HEK293T (cell line): ENCODE measurements around the gene TM9SF4.

Experiments used
- CTCF ChIA-PET: fragments of 350-600 bp; formaldehyde crosslinking; extraction: SDS; loops from one replicate; lab custom pipeline; 2021; ENCODE audit warnings: antibody characterized with exemption, inconsistent platforms; lab: Yijun Ruan, JAX
- POLR2A ChIA-PET: fragments of 350-600 bp; formaldehyde crosslinking; extraction: SDS; loops from one replicate; lab custom pipeline; 2020; ENCODE audit warnings: antibody characterized with exemption, inconsistent platforms; lab: Yijun Ruan, JAX
- DNase-seq: peaks from one replicate; pipeline ENCODE4 v3.0.0; 2012; ENCODE audit warnings: mixed read lengths; ENCODE audit errors: extremely low spot score
- ARNT ChIP-seq: fragments of 450-650 bp; IDR thresholded peaks from 2 replicates; pipeline ENCODE4 v1.6.1; 2017; ENCODE audit warnings: mild to moderate bottlenecking
- BHLHE40 ChIP-seq: fragments of 450-650 bp; IDR thresholded peaks from 2 replicates; pipeline ENCODE4 v1.6.1; 2016; ENCODE audit warnings: mild to moderate bottlenecking, moderate library complexity, borderline replicate concordance
- CTBP1 ChIP-seq: fragments of 450-650 bp; IDR thresholded peaks from 2 replicates; pipeline ENCODE4 v1.6.1; 2016; ENCODE audit warnings: borderline replicate concordance
- ELF4 ChIP-seq: fragments of 450-650 bp; IDR thresholded peaks from 2 replicates; pipeline ENCODE4 v1.6.1; 2017; ENCODE audit warnings: antibody characterized with exemption
- FOXA1 ChIP-seq: fragments of 450-650 bp; IDR thresholded peaks from 2 replicates; pipeline ENCODE4 v1.6.1; 2016; ENCODE audit warnings: mild to moderate bottlenecking
- FOXK2 ChIP-seq: fragments of 450-650 bp; IDR thresholded peaks from 2 replicates; pipeline ENCODE4 v1.6.1; 2016; ENCODE audit warnings: mild to moderate bottlenecking
- FOXM1 ChIP-seq: fragments of 450-650 bp; IDR thresholded peaks from 2 replicates; pipeline ENCODE4 v1.6.1; 2017; ENCODE audit warnings: mild to moderate bottlenecking, borderline replicate concordance
- HDGF ChIP-seq: fragments of 450-650 bp; IDR thresholded peaks from 2 replicates; pipeline ENCODE4 v1.6.1; 2017; ENCODE audit warnings: antibody characterized with exemption, borderline replicate concordance
- L3MBTL2 ChIP-seq: fragments of 450-650 bp; conservative IDR thresholded peaks from 2 replicates; pipeline ENCODE4 v1.6.1; 2016; ENCODE audit warnings: mild to moderate bottlenecking
- LEF1 ChIP-seq: fragments of 450-650 bp; IDR thresholded peaks from 2 replicates; pipeline ENCODE4 v1.6.1; 2017; ENCODE audit warnings: mild to moderate bottlenecking, borderline replicate concordance
- NFRKB ChIP-seq: fragments of 450-650 bp; IDR thresholded peaks from 2 replicates; pipeline ENCODE4 v1.6.1; 2016; ENCODE audit warnings: mild to moderate bottlenecking, moderate library complexity
- SP1 ChIP-seq: fragments of 450-650 bp; IDR thresholded peaks from 2 replicates; pipeline ENCODE4 v1.6.1; 2017
- SUZ12 ChIP-seq: fragments of 450-650 bp; IDR thresholded peaks from 2 replicates; pipeline ENCODE4 v1.6.1; 2016; ENCODE audit warnings: mild to moderate bottlenecking
- TARDBP ChIP-seq: fragments of 450-650 bp; IDR thresholded peaks from 2 replicates; pipeline ENCODE4 v1.6.1; 2016
- ZNF384 ChIP-seq: fragments of 450-650 bp; IDR thresholded peaks from 2 replicates; pipeline ENCODE4 v1.6.1; 2016
- TF ChIP-seq, protein P1 (sequence below): fragments of 450-650 bp; IDR thresholded peaks from 2 replicates; pipeline ENCODE4 v1.6.1; 2016

TM9SF4 gene

DNA sequence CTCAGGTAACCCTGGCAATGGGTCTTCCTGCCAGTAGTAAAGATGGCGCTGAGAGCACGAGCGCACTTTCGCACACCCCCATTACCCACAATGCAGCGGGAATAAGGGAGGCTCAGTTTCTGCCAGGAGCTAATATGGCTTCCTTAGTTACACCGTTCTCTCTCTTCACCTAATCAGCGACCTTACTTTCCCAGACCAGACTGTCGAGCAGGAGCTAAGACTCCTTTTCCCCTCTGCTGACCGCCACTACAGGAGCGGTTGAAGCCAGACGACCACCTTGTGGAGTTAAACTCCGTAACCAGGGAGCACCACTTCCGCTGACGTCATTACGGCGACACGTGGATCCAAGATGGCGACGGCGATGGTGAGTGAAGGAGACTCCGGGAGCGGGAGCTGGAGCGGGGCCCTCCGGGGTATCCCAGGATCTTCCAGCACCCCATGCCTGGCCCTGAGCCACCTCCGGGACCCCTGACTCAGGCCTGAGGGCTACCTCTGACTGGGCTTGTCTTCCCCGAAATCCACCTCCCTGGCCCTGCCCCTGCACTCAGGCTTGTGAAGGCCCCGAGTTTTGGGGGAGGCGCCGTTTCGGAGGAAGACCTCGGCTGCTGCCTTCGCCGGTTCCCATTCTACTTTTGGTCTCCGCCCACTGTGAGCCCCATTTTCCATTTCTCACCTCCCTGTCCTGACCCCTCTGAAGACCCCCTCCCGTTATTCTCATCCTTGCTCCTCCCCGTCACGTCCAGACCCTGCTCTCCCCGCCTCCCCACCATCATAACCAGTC lies at the start of gene TM9SF4:
Gene TM9SF4 (plus strand): TSS at position 323 of the 781 bp plus-strand sequence. CDS start 27 bp downstream, at position 350.
- TF ChIP-seq, protein P1, sequence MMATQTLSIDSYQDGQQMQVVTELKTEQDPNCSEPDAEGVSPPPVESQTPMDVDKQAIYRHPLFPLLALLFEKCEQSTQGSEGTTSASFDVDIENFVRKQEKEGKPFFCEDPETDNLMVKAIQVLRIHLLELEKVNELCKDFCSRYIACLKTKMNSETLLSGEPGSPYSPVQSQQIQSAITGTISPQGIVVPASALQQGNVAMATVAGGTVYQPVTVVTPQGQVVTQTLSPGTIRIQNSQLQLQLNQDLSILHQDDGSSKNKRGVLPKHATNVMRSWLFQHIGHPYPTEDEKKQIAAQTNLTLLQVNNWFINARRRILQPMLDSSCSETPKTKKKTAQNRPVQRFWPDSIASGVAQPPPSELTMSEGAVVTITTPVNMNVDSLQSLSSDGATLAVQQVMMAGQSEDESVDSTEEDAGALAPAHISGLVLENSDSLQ: no peak
- TF ChIP-seq LEF1 (peak; percentile 59; the same call in 1 of the 2 replicates), HDGF (no peak), NFRKB (peak; percentile 96), FOXK2 (no peak), SP1 (no peak), TARDBP (no peak), BHLHE40 (no peak), ELF4 (peak; percentile 95), FOXA1 (no peak), ZNF384 (no peak), FOXM1 (no peak), SUZ12 (peak; percentile 55; the same call in 1 of the 2 replicates), L3MBTL2 (peak; percentile 89), CTBP1 (no peak), ARNT (peak; percentile 46; the same call in 1 of the 2 replicates)
- POLR2A ChIA-PET: interaction anchor here (0.8 to 1.1 kb wide), 6 partner anchors 9 to 240 kb away, joined by 3 to 4 read pairs (median 3); no protein-coding TSS in a partner anchor
- DNase-seq: peak; percentile 89
- CTCF ChIA-PET: interaction anchor here (0.9 to 1.5 kb wide), 2 partner anchors 18 kb away, joined by 3 to 4 read pairs; no protein-coding TSS in a partner anchor

DNA sequence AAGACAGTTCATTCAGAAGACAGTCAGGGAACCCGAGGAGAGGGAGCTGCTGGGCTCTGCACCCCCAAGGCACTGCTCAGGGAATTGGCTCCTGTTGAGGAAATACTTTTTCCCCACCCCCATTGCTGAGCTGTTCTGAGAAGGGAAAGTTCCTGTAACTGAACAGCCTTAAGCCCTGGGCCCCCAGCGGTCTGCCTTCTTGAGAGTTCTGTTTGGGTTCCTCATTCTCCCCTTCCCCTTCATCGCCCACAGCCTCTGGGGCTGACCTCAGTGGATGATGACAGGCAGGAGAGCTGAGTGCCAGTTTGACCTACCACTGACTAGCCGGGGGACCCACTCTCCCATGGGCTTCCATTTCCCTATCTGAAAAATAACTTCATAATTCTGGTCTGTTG lies 46.7 kb upstream of the TM9SF4 start:
- TF ChIP-seq TARDBP: no peak
- no peak for TF ChIP-seq ZNF384
- no peak for TF ChIP-seq FOXK2
- TF ChIP-seq L3MBTL2: no peak
- no peak for TF ChIP-seq SP1
- no peak for TF ChIP-seq SUZ12
- TF ChIP-seq HDGF: no peak
- TF ChIP-seq ELF4: no peak
- TF ChIP-seq FOXA1: no peak
- TF ChIP-seq BHLHE40: no peak
- POLR2A ChIA-PET: interaction anchor here (0.6 kb wide), 1 partner anchor 34 kb away, joined by 3 read pairs; no protein-coding TSS in a partner anchor
- CTCF ChIA-PET: interaction anchor here (0.5 kb wide), 1 partner anchor 478 kb away, joined by 3 read pairs; no protein-coding TSS in a partner anchor
- DNase-seq: no peak

- DNase-seq: no peak
- ChIA-PET POLR2A (no interaction called here), CTCF (no interaction called here)
- TF ChIP-seq BHLHE40 (no peak), TARDBP (no peak), L3MBTL2 (no peak), ELF4 (no peak), ZNF384 (no peak), LEF1 (no peak), HDGF (no peak), SUZ12 (no peak), NFRKB (no peak), ARNT (no peak), SP1 (no peak), FOXK2 (no peak), FOXA1 (no peak), FOXM1 (no peak), CTBP1 (no peak)
- TF ChIP-seq, protein P1: no peak
Observed at GRCh38 chr20:32063695-32064094, 45.8 kb upstream of the TM9SF4 start.

- ChIA-PET POLR2A (no interaction called here), CTCF (interaction anchor here (0.5 kb wide), 1 partner anchor 66 kb away, joined by 3 read pairs; no protein-coding TSS in a partner anchor)
- TF ChIP-seq SUZ12: no peak
- TF ChIP-seq ARNT: no peak
- TF ChIP-seq HDGF: no peak
- TF ChIP-seq FOXA1: no peak
- TF ChIP-seq SP1: no peak
- TF ChIP-seq FOXM1: no peak
- TF ChIP-seq, protein P1: no peak
- TF ChIP-seq ZNF384: no peak
- TF ChIP-seq TARDBP: no peak
- TF ChIP-seq NFRKB: no peak
- no peak for TF ChIP-seq BHLHE40
- no peak for TF ChIP-seq LEF1
- no peak for TF ChIP-seq FOXK2
- no peak for TF ChIP-seq ELF4
- no peak for TF ChIP-seq CTBP1
- no peak for TF ChIP-seq L3MBTL2
- DNase-seq: no peak
Observed at GRCh38 chr20:32064667-32065066, 44.8 kb upstream of the TM9SF4 start.

DNA sequence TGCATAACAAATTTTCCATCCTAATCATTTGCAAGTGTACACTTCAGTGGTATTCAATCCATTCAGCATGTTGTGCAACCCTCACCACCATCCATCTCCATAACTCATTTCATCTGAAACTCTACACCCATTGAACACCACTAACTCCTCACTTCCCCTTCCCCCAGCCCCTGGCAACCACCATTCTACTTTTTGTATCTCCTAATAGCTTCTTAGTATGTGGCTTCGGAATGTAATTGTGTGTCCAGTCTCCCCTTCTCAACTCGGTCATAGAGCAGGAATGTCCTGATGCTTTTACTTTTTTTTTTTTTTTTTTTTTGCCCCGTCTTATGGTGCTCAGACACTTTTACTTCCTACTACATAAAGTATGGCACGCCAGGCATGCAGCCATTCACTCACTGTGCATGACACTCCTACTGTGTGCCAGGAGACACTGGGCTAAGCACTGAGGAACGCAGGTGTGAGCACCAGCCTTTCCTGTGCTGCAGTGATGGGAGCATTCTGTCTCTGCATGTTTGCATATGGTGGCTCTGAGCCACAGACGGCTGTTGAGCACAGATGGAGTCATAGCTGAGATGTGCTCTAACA lies 42.2 kb upstream of the TM9SF4 start:
- TF ChIP-seq SP1 (no peak), ELF4 (no peak)
- no peak for DNase-seq
- ChIA-PET POLR2A (interaction anchor here (1.0 kb wide), 1 partner anchor 42 kb away, joined by 3 read pairs; the partner anchor contains the start of gene TM9SF4), CTCF (interaction anchor here (0.6 kb wide), 1 partner anchor 30 kb away, joined by 3 read pairs; no protein-coding TSS in a partner anchor)
